C4-2B (cell line): Measurements from ENCODE around the gene LTBP1.

Experiments used
- ZFX ChIP-seq: fragments of 450-650 bp; IDR thresholded peaks from 2 replicates; pipeline ENCODE4 v1.6.1; 2017
- TF ChIP-seq, protein P1 (sequence below): fragments of 450-650 bp; conservative IDR thresholded peaks from 2 replicates; pipeline ENCODE4 v1.5.1; 2017; ENCODE audit warnings: mild to moderate bottlenecking

DNA sequence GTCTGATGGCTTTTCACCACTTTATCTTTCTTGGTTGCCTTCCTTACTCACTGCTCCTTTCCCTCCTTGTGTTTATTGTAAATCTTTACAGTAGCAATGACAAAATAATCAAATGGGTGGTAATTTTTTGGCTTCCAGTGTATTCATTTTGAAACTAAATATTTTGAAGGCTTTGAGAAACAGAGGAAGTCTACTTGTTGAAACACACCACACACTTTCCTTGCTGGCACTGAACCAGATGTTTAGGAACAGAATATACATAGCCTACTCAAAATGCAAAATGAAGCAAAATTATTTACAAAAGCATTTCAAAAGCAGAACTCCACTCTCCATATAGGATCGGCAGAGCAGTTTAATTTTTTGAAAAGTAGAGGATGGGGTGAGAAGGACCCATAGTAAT lies 189.8 kb downstream of the LTBP1 start:
- TF ChIP-seq, protein P1, sequence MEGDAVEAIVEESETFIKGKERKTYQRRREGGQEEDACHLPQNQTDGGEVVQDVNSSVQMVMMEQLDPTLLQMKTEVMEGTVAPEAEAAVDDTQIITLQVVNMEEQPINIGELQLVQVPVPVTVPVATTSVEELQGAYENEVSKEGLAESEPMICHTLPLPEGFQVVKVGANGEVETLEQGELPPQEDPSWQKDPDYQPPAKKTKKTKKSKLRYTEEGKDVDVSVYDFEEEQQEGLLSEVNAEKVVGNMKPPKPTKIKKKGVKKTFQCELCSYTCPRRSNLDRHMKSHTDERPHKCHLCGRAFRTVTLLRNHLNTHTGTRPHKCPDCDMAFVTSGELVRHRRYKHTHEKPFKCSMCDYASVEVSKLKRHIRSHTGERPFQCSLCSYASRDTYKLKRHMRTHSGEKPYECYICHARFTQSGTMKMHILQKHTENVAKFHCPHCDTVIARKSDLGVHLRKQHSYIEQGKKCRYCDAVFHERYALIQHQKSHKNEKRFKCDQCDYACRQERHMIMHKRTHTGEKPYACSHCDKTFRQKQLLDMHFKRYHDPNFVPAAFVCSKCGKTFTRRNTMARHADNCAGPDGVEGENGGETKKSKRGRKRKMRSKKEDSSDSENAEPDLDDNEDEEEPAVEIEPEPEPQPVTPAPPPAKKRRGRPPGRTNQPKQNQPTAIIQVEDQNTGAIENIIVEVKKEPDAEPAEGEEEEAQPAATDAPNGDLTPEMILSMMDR: no peak
- TF ChIP-seq ZFX: no peak
